ENCODE data around the gene CLIP3. TPM values are rescaled to one million over a fixed set of nuclear protein-coding genes. Genes with fewer than 3 reads are reported as not detected.

Gene CLIP3
- total and polyA plus RNA-seq, 2 donors (not counting 1 experiment from before 2014, with no cell fraction given), result 14.7 to 19.8 TPM

GRCh38 chr19:35978271-35978670 is 54.4 kb downstream of the CLIP3 start:
- Histone ChIP-seq H4K20me1 (ENCODE audit: control insufficient read depth, extremely low read depth, insufficient read depth, low read length) (no peaks in the 10 kb centered on the region), H3K9me3 (ENCODE audit: control insufficient read depth, insufficient read depth, low read depth, low read length) (no peaks in the 10 kb centered on the region), H3K79me2 (ENCODE audit: control insufficient read depth, insufficient read depth, low read length) (no peaks in the 10 kb centered on the region), H3K4me3 (replicated peaks in 1 of 4; ENCODE audit: control extremely low read depth in 1 of 4, insufficient read depth in 1 of 4, low read depth in 3 of 4, low read length in 4 of 4) (no peak overlapping the region), H3K9ac (ENCODE audit: insufficient read depth, low read length) (no peak overlapping the region), H3K4me1 (ENCODE audit: control insufficient read depth, extremely low read depth, insufficient read depth, low read length) (no peaks in the 10 kb centered on the region), H2AFZ (ENCODE audit: low read length) (no peak overlapping the region), H3K36me3 (ENCODE audit: control insufficient read depth, insufficient read depth, low read length) (no peaks in the 10 kb centered on the region), H3K27ac (ENCODE audit: insufficient read depth, low read length) (no peak overlapping the region), H3K27me3 (ENCODE audit: control insufficient read depth, insufficient read depth, low read length) (no peaks in the 10 kb centered on the region), H3K4me2 (ENCODE audit: extremely low read depth, insufficient read depth, low read length) (no peak overlapping the region)
- DNase-seq (ENCODE audit: low read depth in 2 of 2), result no peak
- no peak for TF ChIP-seq EZH2 (IDR thresholded peaks at IDR 0.05; ENCODE audit: low read length, missing control alignments)
- no peak for TF ChIP-seq CTCF (conservative IDR thresholded peaks at IDR 0.05 in 1 of 2, IDR thresholded peaks at IDR 0.05 in 1 of 2; ENCODE audit: low read depth in 1 of 2, low read length in 2 of 2)

- no peaks in the 10 kb centered on the region for H3K9me3 ChIP-seq (ENCODE audit: control insufficient read depth, insufficient read depth, low read depth, low read length)
- no peak for DNase-seq (ENCODE audit: low read depth in 2 of 2)
- H2AFZ ChIP-seq (ENCODE audit: low read length), result no peak overlapping the region
- H3K79me2 ChIP-seq (ENCODE audit: control insufficient read depth, insufficient read depth, low read length), result no peaks in the 10 kb centered on the region
- no peaks in the 10 kb centered on the region for H3K36me3 ChIP-seq (ENCODE audit: control insufficient read depth, insufficient read depth, low read length)
- H3K27me3 ChIP-seq (ENCODE audit: control insufficient read depth, insufficient read depth, low read length), result no peaks in the 10 kb centered on the region
- H3K9ac ChIP-seq (ENCODE audit: insufficient read depth, low read length), result no peak overlapping the region
- H4K20me1 ChIP-seq (ENCODE audit: control insufficient read depth, extremely low read depth, insufficient read depth, low read length), result no peaks in the 10 kb centered on the region
- TF ChIP-seq CTCF (conservative IDR thresholded peaks at IDR 0.05 in 1 of 2, IDR thresholded peaks at IDR 0.05 in 1 of 2; ENCODE audit: low read depth in 1 of 2, low read length in 2 of 2) (no peak), EZH2 (IDR thresholded peaks at IDR 0.05; ENCODE audit: low read length, missing control alignments) (no peak)
- H3K4me2 ChIP-seq (ENCODE audit: extremely low read depth, insufficient read depth, low read length), result no peak overlapping the region
- H3K4me1 ChIP-seq (ENCODE audit: control insufficient read depth, extremely low read depth, insufficient read depth, low read length), result no peaks in the 10 kb centered on the region
- no peak overlapping the region for H3K4me3 ChIP-seq (replicated peaks in 1 of 4; ENCODE audit: control extremely low read depth in 1 of 4, insufficient read depth in 1 of 4, low read depth in 3 of 4, low read length in 4 of 4)
- no peak overlapping the region for H3K27ac ChIP-seq (ENCODE audit: insufficient read depth, low read length)
Observed at GRCh38 chr19:35977446-35978222, 55.0 kb downstream of the CLIP3 start.

- H3K4me1 ChIP-seq (ENCODE audit: control insufficient read depth, extremely low read depth, insufficient read depth, low read length), result no peaks in the 10 kb centered on the region
- peak; percentile 21 to 22 for DNase-seq (ENCODE audit: low read depth in 2 of 2)
- TF ChIP-seq EZH2 (IDR thresholded peaks at IDR 0.05; ENCODE audit: low read length, missing control alignments), result no peak
- TF ChIP-seq CTCF (conservative IDR thresholded peaks at IDR 0.05 in 1 of 2, IDR thresholded peaks at IDR 0.05 in 1 of 2; ENCODE audit: low read depth in 1 of 2, low read length in 2 of 2), result no peak
Observed at GRCh38 chr19:35975608-35976214, 57.0 kb downstream of the CLIP3 start.

More at GRCh38 chr19:35975608-35976214, 57.0 kb downstream of the CLIP3 start:
- Histone ChIP-seq H3K27ac (ENCODE audit: insufficient read depth, low read length) (no peak overlapping the region), H3K27me3 (ENCODE audit: control insufficient read depth, insufficient read depth, low read length) (no peaks in the 10 kb centered on the region), H3K79me2 (ENCODE audit: control insufficient read depth, insufficient read depth, low read length) (no peaks in the 10 kb centered on the region), H3K9ac (ENCODE audit: insufficient read depth, low read length) (no peak overlapping the region), H3K36me3 (ENCODE audit: control insufficient read depth, insufficient read depth, low read length) (no peaks in the 10 kb centered on the region), H2AFZ (ENCODE audit: low read length) (no peak overlapping the region), H3K4me2 (ENCODE audit: extremely low read depth, insufficient read depth, low read length) (no peak overlapping the region), H3K9me3 (ENCODE audit: control insufficient read depth, insufficient read depth, low read depth, low read length) (no peaks in the 10 kb centered on the region), H3K4me3 (replicated peaks in 1 of 4; ENCODE audit: control extremely low read depth in 1 of 4, insufficient read depth in 1 of 4, low read depth in 3 of 4, low read length in 4 of 4) (no peak overlapping the region), H4K20me1 (ENCODE audit: control insufficient read depth, extremely low read depth, insufficient read depth, low read length) (no peaks in the 10 kb centered on the region)

Measured in fibroblast of lung (primary cell).